ENCODE results near the gene SVBP. TPM values are rescaled to one million over a fixed set of nuclear protein-coding genes. Genes with fewer than 3 reads are reported as not detected.
A peak's percentile ranks its signal among the peaks of the same experiment; 100 is the strongest.

The SVBP gene
- total RNA-seq, 1 donor from 2014 or later: 7.3 TPM

- H3K9me3 Mint-ChIP-seq: peaks cover 3% of the 10 kb centered on the region
- H3K36me3 Mint-ChIP-seq (ENCODE audit: low read depth): peaks cover 7% of the 10 kb centered on the region
- H3K27ac Mint-ChIP-seq: no peak overlapping the region
- no peak overlapping the region for H3K4me3 Mint-ChIP-seq
- DNase-seq: no peak
- H3K27me3 Mint-ChIP-seq: no peaks in the 10 kb centered on the region
- peaks cover 10% of the 10 kb centered on the region for H3K4me1 Mint-ChIP-seq
- intact Hi-C loops (cut with micrococcal nuclease): no loop called here
Observed at GRCh38 chr1:42807056-42807668, 10.0 kb downstream of the SVBP start.

- Mint-ChIP-seq H3K4me3 (no peak overlapping the region), H3K9me3 (peaks cover 3% of the 10 kb centered on the region)
Observed at GRCh38 chr1:42806593-42806992, 10.6 kb downstream of the SVBP start.

GRCh38 chr1:42806171-42806570, 11.0 kb downstream of the SVBP start:
- intact Hi-C loops (cut with micrococcal nuclease): no loop called here
- no peak overlapping the region for H3K27ac Mint-ChIP-seq
- H3K36me3 Mint-ChIP-seq (ENCODE audit: low read depth): peaks cover 7% of the 10 kb centered on the region
- H3K4me3 Mint-ChIP-seq: no peak overlapping the region
- no peak for DNase-seq
- H3K27me3 Mint-ChIP-seq: peaks cover 3% of the 10 kb centered on the region
- peaks cover 3% of the 10 kb centered on the region for H3K9me3 Mint-ChIP-seq
- H3K4me1 Mint-ChIP-seq: peaks cover 10% of the 10 kb centered on the region

More at GRCh38 chr1:42806593-42806992, 10.6 kb downstream of the SVBP start:
- Mint-ChIP-seq H3K27ac (no peak overlapping the region), H3K27me3 (peaks cover 3% of the 10 kb centered on the region), H3K36me3 (ENCODE audit: low read depth) (peaks cover 7% of the 10 kb centered on the region), H3K4me1 (peaks cover 10% of the 10 kb centered on the region)
- intact Hi-C loops (cut with micrococcal nuclease): no loop called here
- no peak for DNase-seq

GRCh38 chr1:42801832-42802473, 15.2 kb downstream of the SVBP start:
- intact Hi-C loops (cut with micrococcal nuclease): no loop called here
- no peak for DNase-seq
- Mint-ChIP-seq H3K27me3 (peaks cover 10% of the 10 kb centered on the region), H3K4me3 (no peak overlapping the region), H3K36me3 (ENCODE audit: low read depth) (peaks cover 5% of the 10 kb centered on the region), H3K27ac (no peak overlapping the region), H3K9me3 (peaks cover 3% of the 10 kb centered on the region), H3K4me1 (peaks cover 2% of the 10 kb centered on the region)

GRCh38 chr1:42797979-42798378, 19.2 kb downstream of the SVBP start:
- DNase-seq: no peak
- Mint-ChIP-seq H3K4me3 (no peak overlapping the region), H3K27me3 (peaks cover 21% of the 10 kb centered on the region), H3K27ac (no peak overlapping the region), H3K36me3 (ENCODE audit: low read depth) (no peaks in the 10 kb centered on the region), H3K9me3 (no peaks in the 10 kb centered on the region), H3K4me1 (no peaks in the 10 kb centered on the region)
- intact Hi-C loops (cut with micrococcal nuclease): no loop called here

GRCh38 chr1:42797414-42797813, 19.8 kb downstream of the SVBP start:
- Mint-ChIP-seq H3K4me1 (no peaks in the 10 kb centered on the region), H3K27me3 (peaks cover 21% of the 10 kb centered on the region), H3K4me3 (no peak overlapping the region), H3K27ac (no peak overlapping the region), H3K36me3 (ENCODE audit: low read depth) (no peaks in the 10 kb centered on the region), H3K9me3 (no peaks in the 10 kb centered on the region)
- no peak for DNase-seq
- intact Hi-C loops (cut with micrococcal nuclease): no loop called here

GRCh38 chr1:42793824-42794223, 23.4 kb downstream of the SVBP start:
- intact Hi-C loops (cut with micrococcal nuclease): no loop called here
- Mint-ChIP-seq H3K4me1 (no peaks in the 10 kb centered on the region), H3K36me3 (ENCODE audit: low read depth) (no peaks in the 10 kb centered on the region), H3K4me3 (no peak overlapping the region), H3K27ac (no peak overlapping the region), H3K27me3 (peaks cover 12% of the 10 kb centered on the region), H3K9me3 (no peaks in the 10 kb centered on the region)
- no peak for DNase-seq

- intact Hi-C loops (cut with micrococcal nuclease): no loop called here
- Mint-ChIP-seq H3K27ac (no peak overlapping the region), H3K27me3 (no peaks in the 10 kb centered on the region), H3K4me1 (peaks cover 12% of the 10 kb centered on the region), H3K4me3 (no peak overlapping the region), H3K36me3 (ENCODE audit: low read depth) (peaks cover 13% of the 10 kb centered on the region), H3K9me3 (no peaks in the 10 kb centered on the region)
- DNase-seq: no peak
Observed at GRCh38 chr1:42788021-42788420, 29.2 kb downstream of the SVBP start.

GRCh38 chr1:42786097-42786496, 31.1 kb downstream of the SVBP start:
- no peak for DNase-seq
- H3K4me1 Mint-ChIP-seq: peaks cover 12% of the 10 kb centered on the region
- H3K4me3 Mint-ChIP-seq: no peak overlapping the region
- H3K9me3 Mint-ChIP-seq: no peaks in the 10 kb centered on the region
- H3K36me3 Mint-ChIP-seq (ENCODE audit: low read depth): peaks cover 22% of the 10 kb centered on the region
- intact Hi-C loops (cut with micrococcal nuclease): no loop called here
- H3K27ac Mint-ChIP-seq: no peak overlapping the region
- H3K27me3 Mint-ChIP-seq: no peaks in the 10 kb centered on the region

GRCh38 chr1:42784946-42785693, 32.1 kb downstream of the SVBP start, which contains the start of gene TMEM269:
Gene TMEM269 (plus strand): TSS chr1:42784991. CDS start chr1:42789894, 4,903 bp downstream.
- Mint-ChIP-seq H3K36me3 (ENCODE audit: low read depth) (peaks cover 28% of the 10 kb centered on the region), H3K27ac (no peak within 1 kb of the TSS), H3K4me3 (peak within 1 kb of the TSS; percentile 78), H3K27me3 (no peaks in the 10 kb centered on the region), H3K4me1 (peaks cover 17% of the 10 kb centered on the region), H3K9me3 (no peaks in the 10 kb centered on the region)
- intact Hi-C loops (cut with micrococcal nuclease): no loop called here
- peak; percentile 84 for DNase-seq

- Mint-ChIP-seq H3K36me3 (ENCODE audit: low read depth) (peaks cover 30% of the 10 kb centered on the region), H3K4me3 (no peak overlapping the region), H3K27ac (no peak overlapping the region), H3K27me3 (no peaks in the 10 kb centered on the region), H3K4me1 (peaks cover 20% of the 10 kb centered on the region), H3K9me3 (no peaks in the 10 kb centered on the region)
- DNase-seq: no peak
- intact Hi-C loops (cut with micrococcal nuclease): no loop called here
Observed at GRCh38 chr1:42784547-42784945, 32.7 kb downstream of the SVBP start.

- Mint-ChIP-seq H3K27me3 (no peaks in the 10 kb centered on the region), H3K36me3 (ENCODE audit: low read depth) (peaks cover 39% of the 10 kb centered on the region), H3K27ac (no peak overlapping the region), H3K4me1 (peaks cover 26% of the 10 kb centered on the region), H3K9me3 (no peaks in the 10 kb centered on the region), H3K4me3 (no peak overlapping the region)
- intact Hi-C loops (cut with micrococcal nuclease): no loop called here
- no peak for DNase-seq
Observed at GRCh38 chr1:42783092-42783491, 34.1 kb downstream of the SVBP start.

GRCh38 chr1:42780176-42780575, 37.0 kb downstream of the SVBP start:
- intact Hi-C loops (cut with micrococcal nuclease): no loop called here
- DNase-seq: no peak
- peaks cover 23% of the 10 kb centered on the region for H3K4me1 Mint-ChIP-seq
- no peak overlapping the region for H3K27ac Mint-ChIP-seq
- H3K27me3 Mint-ChIP-seq: no peaks in the 10 kb centered on the region
- H3K9me3 Mint-ChIP-seq: no peaks in the 10 kb centered on the region
- H3K4me3 Mint-ChIP-seq: no peak overlapping the region
- H3K36me3 Mint-ChIP-seq (ENCODE audit: low read depth): peaks cover 56% of the 10 kb centered on the region

- no peak overlapping the region for H3K4me3 Mint-ChIP-seq
- peaks cover 26% of the 10 kb centered on the region for H3K4me1 Mint-ChIP-seq
- H3K27ac Mint-ChIP-seq: no peak overlapping the region
- no peaks in the 10 kb centered on the region for H3K9me3 Mint-ChIP-seq
- intact Hi-C loops (cut with micrococcal nuclease): no loop called here
- peaks cover 60% of the 10 kb centered on the region for H3K36me3 Mint-ChIP-seq (ENCODE audit: low read depth)
- H3K27me3 Mint-ChIP-seq: no peaks in the 10 kb centered on the region
- DNase-seq: no peak
Observed at GRCh38 chr1:42779725-42780124, 37.5 kb downstream of the SVBP start.

All from activated CD4-positive, alpha-beta T cell treated with anti-CD3 and anti-CD28 coated beads, Interleukin-2, amount 10 ng/mL, durations not matched to agents 24 days and 14 days (primary cell).